Lower lobe of right lung (tissue), 2 donors: ENCODE data around the gene TGFBI. TPM values are rescaled to one million over a fixed set of nuclear protein-coding genes. Genes with fewer than 3 reads are reported as not detected.
A peak's percentile ranks its signal among the peaks of the same experiment; 100 is the strongest.
"Not testable (repeated sequence)": the region's sequence is repeated elsewhere in the genome, so short reads cannot be mapped to it uniquely, and the experiment has no call there.

Experiments used
- ATAC-seq, 2 donors: fragments of 200-7000 bp; cut with Tn5 transposase; one replicate each; pipeline ENCODE4 v1.9.1; 2020 to 2022; ENCODE audit warnings: mild to moderate bottlenecking in 2 of 2, moderate library complexity in 2 of 2
- DNase-seq: peaks from one replicate; pipeline ENCODE4 v3.0.0-alpha.2; 2020
- H3K27ac ChIP-seq: fragments of 200-600 bp; one replicate; pipeline ENCODE4 v1.8.0; 2022
- H3K27me3 ChIP-seq: fragments of 200-600 bp; one replicate; pipeline ENCODE4 v1.8.0; 2022; ENCODE audit warnings: low read depth
- H3K36me3 ChIP-seq: fragments of 200-600 bp; one replicate; pipeline ENCODE4 v1.8.0; 2022; ENCODE audit warnings: mild to moderate bottlenecking
- H3K4me1 ChIP-seq: fragments of 200-600 bp; one replicate; pipeline ENCODE4 v1.8.0; 2022
- H3K4me3 ChIP-seq: fragments of 200-600 bp; one replicate; pipeline ENCODE4 v1.8.0; 2022; ENCODE audit warnings: mild to moderate bottlenecking
- H3K9me3 ChIP-seq: fragments of 200-600 bp; one replicate; pipeline ENCODE4 v1.8.0; 2022
- CTCF ChIP-seq: fragments of 200-600 bp; IDR thresholded peaks from one replicate; pipeline ENCODE4 v1.8.0; 2022; ENCODE audit warnings: antibody characterized with exemption, mild to moderate bottlenecking
- intact Hi-C: fragments of 100-400 bp; cut with DNase I; formaldehyde crosslinking; loops from one replicate; pipeline ENCODE4 v1.11.0; 2022
- total RNA-seq: library from RNA; stranded (reverse); fragmentation: NEBNext Ultra II Directional; extraction: Animal tissue kit (Norgen Biotek cat#: 25700); gene quantifications from one replicate; pipeline ENCODE4 v1.2.1, GENCODE V29; 2021
- donor health status: DM: no; HTN: yes; CAD: no; lungs with severe emphysema.

The TGFBI gene
- total RNA-seq, 1 donor from 2014 or later: 140 TPM

GRCh38 chr5:136040746-136041415, 12.1 kb downstream of the TGFBI start:
- no peak for TF ChIP-seq CTCF
- ATAC-seq: peak in 1 of 2 donors; percentile 48
- no peak overlapping the region for H3K4me3 ChIP-seq
- no peak for DNase-seq
- intact Hi-C loops: no loop called here
- no peak overlapping the region for H3K27ac ChIP-seq
- peaks cover 30% of the 10 kb centered on the region for H3K4me1 ChIP-seq
- H3K9me3 ChIP-seq: no peaks in the 10 kb centered on the region
- no peaks in the 10 kb centered on the region for H3K27me3 ChIP-seq
- peaks cover 5% of the 10 kb centered on the region for H3K36me3 ChIP-seq

GRCh38 chr5:136042156-136042555, 13.4 kb downstream of the TGFBI start:
- Histone ChIP-seq H3K9me3 (no peaks in the 10 kb centered on the region), H3K4me3 (no peak overlapping the region), H3K27me3 (no peaks in the 10 kb centered on the region), H3K27ac (no peak overlapping the region), H3K4me1 (peaks cover 17% of the 10 kb centered on the region), H3K36me3 (peaks cover 5% of the 10 kb centered on the region)
- no peak for ATAC-seq
- intact Hi-C loops: no loop called here
- DNase-seq: no peak
- TF ChIP-seq CTCF: no peak

GRCh38 chr5:136042665-136043121, 13.9 kb downstream of the TGFBI start:
- no peaks in the 10 kb centered on the region for H3K27me3 ChIP-seq
- intact Hi-C loops: no loop called here
- H3K36me3 ChIP-seq: peaks cover 5% of the 10 kb centered on the region
- ATAC-seq (no peak), DNase-seq (no peak)
- no peak overlapping the region for H3K27ac ChIP-seq
- no peak overlapping the region for H3K4me3 ChIP-seq
- no peak for TF ChIP-seq CTCF
- peaks cover 12% of the 10 kb centered on the region for H3K4me1 ChIP-seq
- H3K9me3 ChIP-seq: no peaks in the 10 kb centered on the region

- intact Hi-C loops: no loop called here
- TF ChIP-seq CTCF: no peak
- Histone ChIP-seq H3K4me3 (no peak overlapping the region), H3K27ac (no peak overlapping the region), H3K27me3 (no peaks in the 10 kb centered on the region), H3K36me3 (peaks cover 5% of the 10 kb centered on the region), H3K9me3 (no peaks in the 10 kb centered on the region), H3K4me1 (peaks cover 14% of the 10 kb centered on the region)
- no peak for DNase-seq
- no peak for ATAC-seq
Measured at GRCh38 chr5:136043551-136043950, 14.8 kb downstream of the TGFBI start.

GRCh38 chr5:136043968-136044610, 15.3 kb downstream of the TGFBI start:
- DNase-seq (no peak), ATAC-seq (no peak)
- Histone ChIP-seq H3K4me1 (peaks cover 15% of the 10 kb centered on the region), H3K4me3 (no peak overlapping the region), H3K27me3 (no peaks in the 10 kb centered on the region), H3K9me3 (no peaks in the 10 kb centered on the region), H3K36me3 (peaks cover 7% of the 10 kb centered on the region), H3K27ac (no peak overlapping the region)
- TF ChIP-seq CTCF: no peak
- intact Hi-C loops: no loop called here

- H3K27me3 ChIP-seq, H3K9me3 ChIP-seq, DNase-seq, ATAC-seq, H3K4me3 ChIP-seq, intact Hi-C loops, H3K27ac ChIP-seq: not testable (repeated sequence)
- Histone ChIP-seq H3K4me1 (peaks cover 15% of the 10 kb centered on the region), H3K36me3 (peaks cover 13% of the 10 kb centered on the region)
Measured at GRCh38 chr5:136045026-136045425, 16.2 kb downstream of the TGFBI start.
